Measurements from ENCODE around the gene LPAR5.

DNA sequence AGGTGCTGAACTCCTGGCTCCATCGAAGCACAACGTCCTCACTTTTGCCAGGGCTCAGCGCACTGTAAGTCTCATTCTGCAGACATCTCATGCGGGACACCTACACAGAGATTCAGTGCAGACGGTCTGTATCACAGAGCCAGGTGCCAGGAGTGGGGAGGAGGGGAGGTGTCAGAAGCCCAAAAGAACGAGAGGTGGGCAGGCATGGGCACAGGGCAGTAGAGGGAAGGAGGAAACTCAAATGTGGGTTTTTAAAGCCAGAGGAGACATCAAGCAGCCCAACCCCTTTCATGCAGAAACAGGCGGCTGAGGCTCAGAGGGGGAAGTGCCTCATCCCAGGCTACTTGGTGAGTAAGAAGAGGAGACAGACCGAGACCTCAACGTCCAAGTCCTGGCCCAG lies 2.5 kb upstream of the LPAR5 start:
- TF ChIP-seq, protein P1, sequence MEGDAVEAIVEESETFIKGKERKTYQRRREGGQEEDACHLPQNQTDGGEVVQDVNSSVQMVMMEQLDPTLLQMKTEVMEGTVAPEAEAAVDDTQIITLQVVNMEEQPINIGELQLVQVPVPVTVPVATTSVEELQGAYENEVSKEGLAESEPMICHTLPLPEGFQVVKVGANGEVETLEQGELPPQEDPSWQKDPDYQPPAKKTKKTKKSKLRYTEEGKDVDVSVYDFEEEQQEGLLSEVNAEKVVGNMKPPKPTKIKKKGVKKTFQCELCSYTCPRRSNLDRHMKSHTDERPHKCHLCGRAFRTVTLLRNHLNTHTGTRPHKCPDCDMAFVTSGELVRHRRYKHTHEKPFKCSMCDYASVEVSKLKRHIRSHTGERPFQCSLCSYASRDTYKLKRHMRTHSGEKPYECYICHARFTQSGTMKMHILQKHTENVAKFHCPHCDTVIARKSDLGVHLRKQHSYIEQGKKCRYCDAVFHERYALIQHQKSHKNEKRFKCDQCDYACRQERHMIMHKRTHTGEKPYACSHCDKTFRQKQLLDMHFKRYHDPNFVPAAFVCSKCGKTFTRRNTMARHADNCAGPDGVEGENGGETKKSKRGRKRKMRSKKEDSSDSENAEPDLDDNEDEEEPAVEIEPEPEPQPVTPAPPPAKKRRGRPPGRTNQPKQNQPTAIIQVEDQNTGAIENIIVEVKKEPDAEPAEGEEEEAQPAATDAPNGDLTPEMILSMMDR (IDR thresholded peaks at IDR 0.05) = no peak
- no peak for TF ChIP-seq POLR2A (IDR thresholded peaks at IDR 0.05)
